ENCODE measurements around the gene LCOR.
"Not testable (repeated sequence)": the region's sequence is repeated elsewhere in the genome, so short reads cannot be mapped to it uniquely, and the experiment has no call there.

LCOR gene

DNA sequence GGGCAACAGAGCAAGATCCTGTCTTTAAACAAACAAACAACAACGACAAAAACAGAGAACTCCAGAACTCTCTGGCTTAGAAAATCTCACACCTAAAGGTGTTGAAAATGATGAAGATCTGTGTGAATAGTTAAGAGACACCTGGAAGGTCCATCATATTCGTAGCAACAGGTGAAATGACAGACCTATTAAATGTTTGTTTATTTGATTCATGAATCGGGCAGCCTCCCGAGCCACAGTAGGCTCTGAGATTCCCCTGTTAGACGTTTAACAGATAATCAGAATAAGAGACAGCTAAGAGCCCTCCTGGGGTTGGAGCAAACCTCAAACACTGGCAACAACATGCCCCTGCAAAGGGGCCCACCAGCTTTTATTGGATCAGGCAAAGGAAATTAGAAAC is 103.7 kb downstream of the LCOR start:
- DNase-seq (ENCODE audit: low spot score) = no peak

- not testable (repeated sequence) for DNase-seq (ENCODE audit: low spot score)
These were observed 111.1 kb downstream of the LCOR start for GRCh38 chr10:96943161-96943560.

GRCh38 chr10:96947036-96947435 is 114.9 kb downstream of the LCOR start:
- no peak for DNase-seq (ENCODE audit: low spot score)

DNA sequence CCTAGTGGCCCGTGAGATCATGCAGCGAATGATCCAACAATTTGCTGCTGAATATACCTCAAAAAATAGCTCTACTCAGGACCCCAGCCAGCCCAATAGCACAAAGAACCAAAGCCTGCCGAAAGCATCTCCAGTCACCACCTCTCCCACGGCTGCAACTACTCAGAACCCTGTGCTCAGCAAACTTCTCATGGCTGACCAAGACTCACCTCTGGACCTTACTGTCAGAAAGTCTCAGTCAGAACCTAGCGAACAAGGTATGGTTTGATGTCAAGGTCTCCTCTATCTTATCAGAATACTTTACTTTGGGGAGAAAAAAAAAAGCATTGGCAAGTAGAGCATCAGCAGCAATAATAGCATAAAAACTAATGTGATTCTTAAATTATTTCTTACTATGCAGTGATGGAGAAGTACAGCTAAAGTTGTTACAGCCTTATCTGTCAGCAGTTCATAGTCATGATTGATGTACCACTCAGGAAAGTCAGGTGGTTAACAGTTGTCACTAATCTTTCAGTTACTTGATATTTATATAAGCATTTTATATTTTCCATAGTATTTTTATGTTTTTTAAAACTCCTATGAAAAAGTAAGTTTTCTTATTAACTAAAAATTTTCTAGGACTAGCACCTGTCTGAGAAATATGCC is 117.1 kb downstream of the LCOR start:
- DNase-seq (ENCODE audit: low spot score) = no peak

- DNase-seq (ENCODE audit: low spot score) = no peak
These were observed 119.9 kb downstream of the LCOR start for GRCh38 chr10:96951954-96952353.

DNA sequence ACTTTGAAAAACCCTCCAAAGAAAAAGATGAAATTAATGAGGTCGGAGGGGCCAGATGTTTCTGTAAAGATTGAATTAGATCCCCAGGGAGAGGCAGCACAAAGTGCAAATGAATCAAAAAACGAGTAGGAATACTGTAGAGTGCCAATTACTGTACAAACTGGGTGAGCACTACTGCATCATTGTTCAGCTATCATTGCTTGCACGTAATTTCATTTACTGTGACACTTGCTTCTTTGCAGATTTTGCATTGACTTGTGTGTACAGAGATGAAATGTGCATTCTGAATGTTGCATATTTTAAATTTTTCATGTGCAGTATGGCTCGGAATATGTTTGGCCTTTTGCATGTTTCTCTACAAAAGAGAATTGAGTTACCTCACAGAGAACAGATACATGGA is 123.7 kb downstream of the LCOR start:
- DNase-seq (ENCODE audit: low spot score) = no peak

- no peak for DNase-seq (ENCODE audit: low spot score)
These were observed 126.0 kb downstream of the LCOR start for GRCh38 chr10:96958071-96958470.

DNA sequence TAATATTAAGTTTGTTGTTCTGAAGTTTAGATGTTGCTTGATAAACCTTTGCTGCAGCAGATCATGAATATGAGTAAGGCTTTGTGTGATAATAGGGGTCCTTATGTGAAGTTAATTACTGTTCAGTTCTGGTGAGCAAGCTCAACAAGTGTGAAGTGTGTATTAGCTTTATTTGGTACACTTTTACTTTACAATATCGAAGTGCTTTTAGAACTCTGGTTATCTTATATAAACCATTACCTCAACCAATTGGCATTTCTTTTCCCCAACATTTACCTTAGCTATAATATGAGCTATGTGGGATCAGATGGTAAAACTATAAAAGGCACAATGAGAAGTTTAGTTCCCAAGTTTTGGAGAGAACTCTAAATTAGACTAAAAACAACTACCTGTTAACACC is 127.6 kb downstream of the LCOR start:
- DNase-seq (ENCODE audit: low spot score) = no peak

DNA sequence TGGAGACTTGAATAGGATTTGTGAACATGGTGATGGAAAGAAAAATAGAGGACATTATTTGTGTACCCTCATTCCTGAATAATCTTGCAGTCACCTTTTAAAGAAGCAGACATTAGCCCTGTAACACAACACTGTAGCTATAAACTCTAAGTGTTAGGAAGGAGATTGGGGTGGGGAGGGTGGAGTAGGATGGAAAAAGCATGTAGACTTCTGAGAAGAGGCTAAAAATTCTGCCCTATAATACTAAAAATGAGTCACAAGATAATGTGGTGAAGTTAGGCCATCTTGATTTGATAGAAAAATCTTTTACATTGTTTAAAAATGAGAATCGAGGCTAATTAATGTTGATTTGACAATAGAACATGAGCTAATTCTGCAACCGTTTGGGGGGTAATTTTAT is 128.8 kb downstream of the LCOR start:
- DNase-seq (ENCODE audit: low spot score) = no peak

DNA sequence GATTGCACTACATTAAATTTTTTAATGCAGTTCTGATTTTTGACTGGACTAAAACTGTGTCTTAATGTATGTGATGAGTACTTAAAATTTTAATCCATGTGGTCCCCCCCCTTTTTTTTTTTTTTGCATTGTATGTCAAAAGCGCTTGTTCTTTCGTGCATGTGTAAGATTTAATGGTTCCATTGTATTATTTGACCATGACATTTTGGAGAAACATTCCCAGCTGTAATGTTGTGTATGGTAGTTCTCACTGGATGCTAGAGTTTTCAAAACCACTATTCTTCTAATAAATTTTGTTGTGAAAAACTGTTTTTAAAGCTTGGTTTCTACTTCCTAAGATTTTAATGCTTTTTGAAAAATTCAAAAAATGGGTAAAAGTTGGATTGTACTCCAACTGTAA is 132.0 kb downstream of the LCOR start:
- DNase-seq (ENCODE audit: low spot score) = no peak

DNA sequence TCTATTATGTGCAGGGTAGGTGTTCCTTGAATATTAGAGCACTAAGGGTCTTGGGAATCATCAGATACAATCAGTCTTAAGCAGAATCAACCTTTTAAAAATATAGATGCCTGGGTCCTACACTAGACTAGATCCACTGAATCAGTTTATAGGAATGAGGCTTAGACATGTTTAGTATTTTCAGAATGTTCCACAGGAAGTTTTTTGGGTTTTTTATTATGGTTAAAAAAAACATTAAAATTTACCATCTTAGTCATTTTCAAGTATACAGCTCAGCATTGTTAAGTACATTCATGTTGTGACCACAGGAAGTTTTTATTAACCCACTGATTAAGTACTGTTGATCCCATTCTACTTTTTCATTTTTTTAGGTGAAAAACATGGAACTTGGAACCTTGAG is 135.7 kb downstream of the LCOR start:
- no peak for DNase-seq (ENCODE audit: low spot score)

GRCh38 chr10:96968682-96969423 is 136.8 kb downstream of the LCOR start:
- DNase-seq (ENCODE audit: low spot score) = no peak

DNA sequence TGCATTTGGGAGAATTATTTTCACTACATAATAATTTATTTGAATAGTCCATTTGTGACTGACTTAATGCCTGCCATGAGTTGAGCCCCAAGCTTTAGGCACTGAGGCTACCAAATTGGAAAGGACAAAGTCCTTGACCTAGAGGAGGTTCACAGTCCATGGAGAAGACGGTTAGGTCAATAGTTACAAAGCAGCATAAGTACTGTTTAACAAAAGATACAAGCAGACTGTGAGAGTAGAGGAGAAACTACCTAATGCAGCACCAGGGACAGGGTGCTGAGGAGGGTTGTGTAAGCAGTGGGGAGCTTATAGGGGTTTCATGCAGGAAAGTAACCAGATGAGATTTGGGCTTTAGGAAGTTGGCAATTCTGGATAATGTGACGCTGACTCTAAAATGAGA is 139.2 kb downstream of the LCOR start:
- DNase-seq (ENCODE audit: low spot score) = no peak

DNA sequence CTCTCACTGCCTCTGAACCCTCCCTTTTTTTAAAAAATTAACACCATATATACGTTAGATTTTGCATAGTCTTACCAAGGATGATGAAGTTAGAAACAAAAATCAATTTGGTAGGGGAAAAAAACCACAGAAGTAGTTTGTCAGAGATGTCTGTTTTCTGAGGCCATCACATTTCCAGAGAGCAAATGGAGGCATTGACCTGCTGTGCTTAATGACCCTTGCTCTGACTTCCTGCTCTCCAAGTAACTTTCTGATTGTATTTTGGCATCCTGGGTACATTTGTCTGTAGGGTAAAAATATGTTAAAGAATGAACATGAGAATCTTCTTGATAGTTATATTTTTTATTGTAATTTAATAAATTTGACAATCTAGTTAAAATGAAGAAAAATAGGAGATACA is 140.2 kb downstream of the LCOR start:
- DNase-seq (ENCODE audit: low spot score) = no peak

GRCh38 chr10:96973809-96974747 is 142.0 kb downstream of the LCOR start:
- DNase-seq (ENCODE audit: low spot score) = no peak

DNA sequence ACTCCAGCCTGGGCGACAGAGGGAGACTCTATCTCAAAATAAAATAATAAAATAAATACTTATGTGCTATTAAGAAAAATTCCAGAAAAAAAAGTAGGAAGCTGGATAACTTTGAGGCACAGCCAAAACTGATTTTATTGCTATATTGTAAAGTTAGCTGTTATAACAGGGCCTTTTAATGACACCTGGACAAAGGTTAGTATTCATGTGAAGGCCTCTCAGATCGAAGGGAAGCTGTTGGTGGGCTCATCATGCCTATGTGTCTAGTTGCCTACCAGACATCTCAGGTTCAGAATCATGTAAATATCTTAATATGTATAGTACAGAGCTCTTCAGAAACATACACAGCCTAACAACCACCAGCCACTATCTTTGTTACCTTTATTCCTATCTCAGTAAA is 143.0 kb downstream of the LCOR start:
- DNase-seq (ENCODE audit: low spot score) = no peak

DNA sequence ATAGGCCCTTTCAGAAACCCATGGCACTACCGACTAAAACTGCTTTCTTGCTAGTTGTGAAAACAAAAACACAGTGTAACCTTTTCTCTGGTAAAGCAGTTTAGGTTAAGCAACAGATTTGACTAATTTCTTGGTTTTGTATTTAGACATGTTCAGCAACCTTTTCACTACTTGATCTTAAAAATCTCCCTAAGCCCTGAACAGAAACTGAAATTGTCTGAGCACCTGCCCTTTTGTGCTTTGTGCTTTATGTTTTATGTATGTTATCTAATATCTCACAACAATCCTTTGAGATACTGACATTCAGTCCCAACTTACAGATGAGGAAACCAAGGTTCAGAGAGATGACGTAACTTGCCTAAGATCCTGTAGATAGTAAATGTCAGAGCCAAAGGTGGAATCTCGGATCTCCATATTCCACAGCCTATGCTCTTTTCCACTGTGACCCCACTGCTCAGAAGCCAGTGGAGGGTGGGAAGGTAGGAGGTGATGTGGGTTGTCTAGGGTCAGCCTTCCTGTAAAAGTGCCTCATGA is 146.6 kb downstream of the LCOR start:
- DNase-seq (ENCODE audit: low spot score) = no peak

- no peak for DNase-seq (ENCODE audit: low spot score)
These were observed 150.2 kb downstream of the LCOR start for GRCh38 chr10:96982149-96982930.

- no peak for DNase-seq (ENCODE audit: low spot score)
These were observed 152.5 kb downstream of the LCOR start for GRCh38 chr10:96984541-96985131.

- no peak for DNase-seq (ENCODE audit: low spot score)
These were observed 154.2 kb downstream of the LCOR start for GRCh38 chr10:96986200-96986856.
